GM12878 (cell line): ENCODE measurements around the gene HIP1. TPM values are rescaled to one million over a fixed set of nuclear protein-coding genes. Genes with fewer than 3 reads are reported as not detected.

Experiments used
- ATAC-seq: fragments of 200-7000 bp; cut with Tn5 transposase; 3 replicates; pipeline ENCODE4 v1.9.1; 2020; ENCODE audit warnings: mild to moderate bottlenecking, moderate library complexity
- BruUV-seq: library from RNA; stranded (reverse); fragments of 400-500 nt; replicated peaks from 2 replicates; lab custom pipeline; 2021; lab: Mats Ljungman, UMichigan
- CTCF ChIA-PET: fragments of 300-600 bp; sonication (Branson Sonifier 250); formaldehyde crosslinking; extraction: SDS; loops from one replicate; lab custom pipeline; 2021; ENCODE audit warnings: inconsistent platforms; lab: Yijun Ruan, JAX
- POLR2A ChIA-PET: fragments of 350-600 bp; formaldehyde crosslinking; extraction: SDS; loops from one replicate; lab custom pipeline; 2021; ENCODE audit warnings: inconsistent platforms; lab: Charles Lee
- RAD21 ChIA-PET: fragments of 300-600 bp; sonication (Branson Sonifier 250); formaldehyde crosslinking; loops from one replicate; lab custom pipeline; 2023; ENCODE audit warnings: antibody characterized with exemption; ENCODE audit not compliant: unreplicated experiment; lab: Charles Lee
- SMC1A ChIA-PET: fragments of 300-600 bp; sonication (Branson Sonifier 250); formaldehyde crosslinking; loops from one replicate; lab custom pipeline; 2023; ENCODE audit not compliant: unreplicated experiment, uncharacterized antibody; lab: Charles Lee
- DNase-seq: peaks from one replicate; pipeline ENCODE4 v3.0.0-alpha.2; 2011; ENCODE audit warnings: low read depth, low spot score
- FAIRE-seq: peaks from 3 replicates; lab custom pipeline; 2011; peaks lifted over from hg19 to GRCh38; lab: Jason Lieb, UNC
- H2AFZ ChIP-seq: 2 replicates; pipeline ENCODE4 v1.6.0; 2011; ENCODE audit warnings: low read depth, low read length, control low read depth; ENCODE audit not compliant: control insufficient read depth
- H3K27ac ChIP-seq: 2 replicates; pipeline ENCODE4 v1.5.1; 2011; ENCODE audit warnings: control low read depth; ENCODE audit not compliant: control insufficient read depth, insufficient read depth
- H3K27me3 ChIP-seq, 2 experiments: replicated peaks in 1 of 2; 2 replicates each; pipeline versions ENCODE4 v1.6.0 to v1.6.1; 2011; ENCODE audit warnings: low read length in 1 of 2; ENCODE audit not compliant: control insufficient read depth in 2 of 2, insufficient read depth in 2 of 2
- H3K36me3 ChIP-seq, 2 experiments: 2 replicates each; pipeline ENCODE4 v1.5.1; 2011; ENCODE audit warnings: low read length in 1 of 2; ENCODE audit not compliant: control insufficient read depth in 2 of 2, insufficient read depth in 2 of 2
- H3K4me1 ChIP-seq: 2 replicates; pipeline ENCODE4 v1.6.1; 2011; ENCODE audit warnings: mild to moderate bottlenecking, low read length, moderate library complexity, mixed read lengths; ENCODE audit not compliant: control insufficient read depth, insufficient read depth
- H3K4me2 ChIP-seq: 2 replicates; pipeline ENCODE4 v1.6.0; 2011; ENCODE audit warnings: control low read depth; ENCODE audit not compliant: control insufficient read depth, insufficient read depth
- H3K4me3 ChIP-seq: fragments of 200-600 bp; sonication (generic); 2 replicates; pipeline ENCODE4 v1.5.1; 2016
- H3K79me2 ChIP-seq: 2 replicates; pipeline ENCODE4 v1.6.0; 2011; ENCODE audit warnings: low read length; ENCODE audit not compliant: control insufficient read depth, insufficient read depth
- H3K9ac ChIP-seq: 2 replicates; pipeline ENCODE4 v1.8.0; 2011; ENCODE audit warnings: low read length, control low read depth, mixed read lengths; ENCODE audit not compliant: control insufficient read depth, insufficient read depth
- H3K9me3 ChIP-seq: replicated peaks from 3 replicates; pipeline ENCODE4 v1.5.1; 2011; ENCODE audit warnings: mild to moderate bottlenecking, low read length; ENCODE audit not compliant: control insufficient read depth, insufficient read depth
- H4K20me1 ChIP-seq: 2 replicates; pipeline ENCODE4 v1.6.0; 2011; ENCODE audit not compliant: control insufficient read depth, insufficient read depth
- ESRRA ChIP-seq: IDR thresholded peaks from 2 replicates; pipeline ENCODE4 v1.6.1; 2012; ENCODE audit warnings: mild to moderate bottlenecking, low read length, improper control_type of control experiment
- HDGF ChIP-seq: fragments of 450-650 bp; IDR thresholded peaks from 2 replicates; pipeline ENCODE4 v1.6.1; 2016; ENCODE audit warnings: antibody characterized with exemption
- IRF4 ChIP-seq: IDR thresholded peaks from 2 replicates; pipeline ENCODE4 v1.6.1; 2011; ENCODE audit warnings: low read depth, low read length
- KAT2A ChIP-seq: conservative IDR thresholded peaks from 2 replicates; pipeline ENCODE4 v1.6.1; 2011; ENCODE audit warnings: low read depth, low read length; ENCODE audit not compliant: control insufficient read depth
- MEF2A ChIP-seq: IDR thresholded peaks from 2 replicates; pipeline ENCODE4 v1.6.1; 2011; ENCODE audit warnings: low read depth, mild to moderate bottlenecking, low read length, moderate library complexity; ENCODE audit not compliant: insufficient read depth
- MTA3 ChIP-seq: IDR thresholded peaks from 2 replicates; pipeline ENCODE4 v1.6.1; 2012; ENCODE audit warnings: low read length, inconsistent platforms, borderline replicate concordance
- NBN ChIP-seq: fragments of 450-650 bp; IDR thresholded peaks from 2 replicates; pipeline ENCODE4 v1.6.1; 2016
- NR2C1 ChIP-seq: fragments of 450-650 bp; IDR thresholded peaks from 2 replicates; pipeline ENCODE4 v1.6.1; 2017; ENCODE audit warnings: antibody characterized with exemption, mild to moderate bottlenecking, moderate library complexity
- SPI1 ChIP-seq: IDR thresholded peaks from 2 replicates; pipeline ENCODE4 v1.6.1; 2011; ENCODE audit warnings: low read depth, mild to moderate bottlenecking, low read length, moderate library complexity, borderline replicate concordance; ENCODE audit not compliant: insufficient read depth
- SREBF1 ChIP-seq: IDR thresholded peaks from 2 replicates; pipeline ENCODE4 v1.6.1; 2012; ENCODE audit warnings: mild to moderate bottlenecking, low read length
- ZNF217 ChIP-seq: fragments of 450-650 bp; IDR thresholded peaks from 2 replicates; pipeline ENCODE4 v1.6.1; 2017; ENCODE audit warnings: antibody characterized with exemption, mild to moderate bottlenecking
- WGBS: methylation state at CpG from one replicate; pipeline ENCODE4 v1.1.6; 2016; ENCODE audit warnings: low lambda C conversion rate; ENCODE audit not compliant: insufficient replicate concordance, insufficient coverage; ENCODE audit errors: missing lambda C conversion rate; 5-methylcytosine and 5-hydroxymethylcytosine counted together
- in situ Hi-C: fragments of 300-500 bp; cut with MboI; formaldehyde crosslinking; loops from 9 replicates; pipeline ENCODE4 v1.14.3; 2018; ENCODE audit warnings: mixed read lengths
- intact Hi-C: fragments of 100-400 bp; cut with micrococcal nuclease; formaldehyde crosslinking; loops from one replicate; pipeline ENCODE4 v1.14.2; 2022; ENCODE audit not compliant: unreplicated experiment
- polyA plus RNA-seq, 11 experiments: library from polyadenylated mRNA; depleted of rRNA in 4 of 11; unstranded in 6 of 11; stranded (reverse) in 5 of 11; fragments of >200 nt; fragmentation: Nextera tagmentation in 4 of 11; fragmentation: Illumina TruSeq in 1 of 11; extraction: Ambion mirVana in 4 of 11; extraction: Trizol in 1 of 11; gene quantifications; 1 replicate in 1 of 11; 2 replicates in 10 of 11; pipeline versions ENCODE4 v1.2.1 to v1.2.3, GENCODE V29; 2011 to 2016; ENCODE audit warnings: inconsistent platforms in 2 of 11, missing spikeins in 2 of 11, low read depth in 1 of 11
- total RNA-seq, 4 experiments: library from RNA; depleted of rRNA in 3 of 4; stranded (reverse); fragments of >200 nt in 3 of 4; fragmentation: Illumina TruSeq in 1 of 4; extraction: Trizol in 1 of 4; gene quantifications; 2 replicates each; pipeline versions ENCODE4 v1.2.1 to v1.2.3, GENCODE V29; 2013 to 2021
- TF ChIP-seq, protein P1 (sequence below): fragments of 450-650 bp; IDR thresholded peaks from 2 replicates; pipeline ENCODE4 v1.6.1; 2017; ENCODE audit warnings: borderline replicate concordance
- TF ChIP-seq, protein P2 (sequence below): IDR thresholded peaks from 2 replicates; pipeline ENCODE4 v1.6.1; 2011; ENCODE audit warnings: borderline replicate concordance, low read depth, mild to moderate bottlenecking, moderate library complexity, low read length; ENCODE audit not compliant: insufficient read depth, poor library complexity, severe bottlenecking
- TF ChIP-seq, protein P3 (sequence below): IDR thresholded peaks from 2 replicates; pipeline ENCODE4 v1.6.1; 2012; ENCODE audit warnings: mild to moderate bottlenecking, low read depth, low read length
- TF ChIP-seq, protein P4 (sequence below): fragments of 450-650 bp; formaldehyde crosslinking; IDR thresholded peaks from 2 replicates; pipeline ENCODE4 v1.5.0; 2022; ENCODE audit warnings: mild to moderate bottlenecking, missing genetic modification characterization

Gene HIP1
- total and polyA plus RNA-seq, 10 of the 15 experiments (the other 5 are each of a cell fraction or from before 2014, with no cell fraction given), result 1.2 to 9.7 (median 3.2) TPM

DNA sequence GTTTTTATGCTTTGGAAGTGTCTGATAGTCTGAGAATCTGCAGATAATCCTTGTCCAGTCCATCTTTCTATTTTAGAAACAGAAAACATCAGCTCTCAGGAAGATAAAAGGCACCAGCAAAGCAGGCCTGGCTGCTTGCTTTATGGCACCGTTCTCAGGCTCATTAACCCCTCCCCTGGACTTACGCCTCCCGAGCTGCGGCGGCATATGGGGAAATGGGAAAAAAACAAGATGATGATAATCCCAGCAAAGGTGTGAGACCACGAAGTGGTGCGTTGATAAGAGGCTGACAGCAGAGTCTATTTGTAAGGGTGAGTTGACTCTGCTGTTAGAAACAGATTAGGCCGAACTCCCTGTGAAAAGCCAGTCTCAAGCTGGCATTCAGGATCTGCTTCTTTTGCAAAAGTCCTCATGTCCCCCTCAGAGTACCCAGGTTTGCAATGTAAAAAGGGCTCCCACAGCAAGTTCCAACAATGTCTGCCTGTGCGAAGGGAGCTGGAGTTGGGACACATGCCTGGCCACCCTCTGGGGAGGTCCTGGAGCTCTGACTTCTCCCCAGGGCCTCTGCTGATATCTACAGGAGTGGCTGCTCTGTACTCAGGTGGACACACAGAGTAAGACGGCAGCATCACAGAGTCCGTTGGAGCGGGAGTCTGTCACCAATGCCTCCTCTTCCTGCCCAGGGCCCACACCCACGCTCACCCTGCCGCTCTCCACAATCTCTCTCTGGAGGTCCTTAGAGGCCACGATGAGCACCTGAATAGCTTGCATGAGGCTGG is 192.3 kb downstream of the HIP1 start:
- H3K4me1 ChIP-seq, result no peaks in the 10 kb centered on the region
- no peak overlapping the region for H3K4me2 ChIP-seq
- ChIA-PET CTCF (no interaction called here), POLR2A (no interaction called here), RAD21 (no interaction called here), SMC1A (interaction anchor here (1.3 kb wide), 1 partner anchor 12 kb away, joined by 5 read pairs; no protein-coding TSS in a partner anchor)
- H2AFZ ChIP-seq, result no peak overlapping the region
- in situ Hi-C loops, result no loop called here
- H3K27me3 ChIP-seq, result no peaks in the 10 kb centered on the region
- no peaks in the 10 kb centered on the region for H3K9me3 ChIP-seq
- ATAC-seq, result no peak
- no peaks in the 10 kb centered on the region for H3K36me3 ChIP-seq
- no peaks in the 10 kb centered on the region for H4K20me1 ChIP-seq
- BruUV-seq, result no TSS peak
- WGBS, result 98% methylated on average over 15 of the region's 15 CpGs
- H3K79me2 ChIP-seq, result no peaks in the 10 kb centered on the region
- no peak overlapping the region for H3K9ac ChIP-seq
- H3K27ac ChIP-seq, result no peak overlapping the region
- H3K4me3 ChIP-seq, result no peak overlapping the region
- FAIRE-seq, result no peak
- intact Hi-C loops, result no loop called here
- DNase-seq, result no peak
- TF ChIP-seq, protein P1, sequence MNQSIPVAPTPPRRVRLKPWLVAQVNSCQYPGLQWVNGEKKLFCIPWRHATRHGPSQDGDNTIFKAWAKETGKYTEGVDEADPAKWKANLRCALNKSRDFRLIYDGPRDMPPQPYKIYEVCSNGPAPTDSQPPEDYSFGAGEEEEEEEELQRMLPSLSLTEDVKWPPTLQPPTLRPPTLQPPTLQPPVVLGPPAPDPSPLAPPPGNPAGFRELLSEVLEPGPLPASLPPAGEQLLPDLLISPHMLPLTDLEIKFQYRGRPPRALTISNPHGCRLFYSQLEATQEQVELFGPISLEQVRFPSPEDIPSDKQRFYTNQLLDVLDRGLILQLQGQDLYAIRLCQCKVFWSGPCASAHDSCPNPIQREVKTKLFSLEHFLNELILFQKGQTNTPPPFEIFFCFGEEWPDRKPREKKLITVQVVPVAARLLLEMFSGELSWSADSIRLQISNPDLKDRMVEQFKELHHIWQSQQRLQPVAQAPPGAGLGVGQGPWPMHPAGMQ, result no peak
- TF ChIP-seq, protein P2, sequence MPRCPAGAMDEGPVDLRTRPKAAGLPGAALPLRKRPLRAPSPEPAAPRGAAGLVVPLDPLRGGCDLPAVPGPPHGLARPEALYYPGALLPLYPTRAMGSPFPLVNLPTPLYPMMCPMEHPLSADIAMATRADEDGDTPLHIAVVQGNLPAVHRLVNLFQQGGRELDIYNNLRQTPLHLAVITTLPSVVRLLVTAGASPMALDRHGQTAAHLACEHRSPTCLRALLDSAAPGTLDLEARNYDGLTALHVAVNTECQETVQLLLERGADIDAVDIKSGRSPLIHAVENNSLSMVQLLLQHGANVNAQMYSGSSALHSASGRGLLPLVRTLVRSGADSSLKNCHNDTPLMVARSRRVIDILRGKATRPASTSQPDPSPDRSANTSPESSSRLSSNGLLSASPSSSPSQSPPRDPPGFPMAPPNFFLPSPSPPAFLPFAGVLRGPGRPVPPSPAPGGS, result no peak
- TF ChIP-seq ESRRA (no peak), SREBF1 (no peak), KAT2A (no peak), ZNF217 (no peak), MEF2A (no peak), MTA3 (no peak), NBN (no peak), NR2C1 (no peak), HDGF (no peak), SPI1 (no peak), IRF4 (no peak)
- TF ChIP-seq, protein P3, sequence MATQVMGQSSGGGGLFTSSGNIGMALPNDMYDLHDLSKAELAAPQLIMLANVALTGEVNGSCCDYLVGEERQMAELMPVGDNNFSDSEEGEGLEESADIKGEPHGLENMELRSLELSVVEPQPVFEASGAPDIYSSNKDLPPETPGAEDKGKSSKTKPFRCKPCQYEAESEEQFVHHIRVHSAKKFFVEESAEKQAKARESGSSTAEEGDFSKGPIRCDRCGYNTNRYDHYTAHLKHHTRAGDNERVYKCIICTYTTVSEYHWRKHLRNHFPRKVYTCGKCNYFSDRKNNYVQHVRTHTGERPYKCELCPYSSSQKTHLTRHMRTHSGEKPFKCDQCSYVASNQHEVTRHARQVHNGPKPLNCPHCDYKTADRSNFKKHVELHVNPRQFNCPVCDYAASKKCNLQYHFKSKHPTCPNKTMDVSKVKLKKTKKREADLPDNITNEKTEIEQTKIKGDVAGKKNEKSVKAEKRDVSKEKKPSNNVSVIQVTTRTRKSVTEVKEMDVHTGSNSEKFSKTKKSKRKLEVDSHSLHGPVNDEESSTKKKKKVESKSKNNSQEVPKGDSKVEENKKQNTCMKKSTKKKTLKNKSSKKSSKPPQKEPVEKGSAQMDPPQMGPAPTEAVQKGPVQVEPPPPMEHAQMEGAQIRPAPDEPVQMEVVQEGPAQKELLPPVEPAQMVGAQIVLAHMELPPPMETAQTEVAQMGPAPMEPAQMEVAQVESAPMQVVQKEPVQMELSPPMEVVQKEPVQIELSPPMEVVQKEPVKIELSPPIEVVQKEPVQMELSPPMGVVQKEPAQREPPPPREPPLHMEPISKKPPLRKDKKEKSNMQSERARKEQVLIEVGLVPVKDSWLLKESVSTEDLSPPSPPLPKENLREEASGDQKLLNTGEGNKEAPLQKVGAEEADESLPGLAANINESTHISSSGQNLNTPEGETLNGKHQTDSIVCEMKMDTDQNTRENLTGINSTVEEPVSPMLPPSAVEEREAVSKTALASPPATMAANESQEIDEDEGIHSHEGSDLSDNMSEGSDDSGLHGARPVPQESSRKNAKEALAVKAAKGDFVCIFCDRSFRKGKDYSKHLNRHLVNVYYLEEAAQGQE, result no peak
- TF ChIP-seq, protein P4, sequence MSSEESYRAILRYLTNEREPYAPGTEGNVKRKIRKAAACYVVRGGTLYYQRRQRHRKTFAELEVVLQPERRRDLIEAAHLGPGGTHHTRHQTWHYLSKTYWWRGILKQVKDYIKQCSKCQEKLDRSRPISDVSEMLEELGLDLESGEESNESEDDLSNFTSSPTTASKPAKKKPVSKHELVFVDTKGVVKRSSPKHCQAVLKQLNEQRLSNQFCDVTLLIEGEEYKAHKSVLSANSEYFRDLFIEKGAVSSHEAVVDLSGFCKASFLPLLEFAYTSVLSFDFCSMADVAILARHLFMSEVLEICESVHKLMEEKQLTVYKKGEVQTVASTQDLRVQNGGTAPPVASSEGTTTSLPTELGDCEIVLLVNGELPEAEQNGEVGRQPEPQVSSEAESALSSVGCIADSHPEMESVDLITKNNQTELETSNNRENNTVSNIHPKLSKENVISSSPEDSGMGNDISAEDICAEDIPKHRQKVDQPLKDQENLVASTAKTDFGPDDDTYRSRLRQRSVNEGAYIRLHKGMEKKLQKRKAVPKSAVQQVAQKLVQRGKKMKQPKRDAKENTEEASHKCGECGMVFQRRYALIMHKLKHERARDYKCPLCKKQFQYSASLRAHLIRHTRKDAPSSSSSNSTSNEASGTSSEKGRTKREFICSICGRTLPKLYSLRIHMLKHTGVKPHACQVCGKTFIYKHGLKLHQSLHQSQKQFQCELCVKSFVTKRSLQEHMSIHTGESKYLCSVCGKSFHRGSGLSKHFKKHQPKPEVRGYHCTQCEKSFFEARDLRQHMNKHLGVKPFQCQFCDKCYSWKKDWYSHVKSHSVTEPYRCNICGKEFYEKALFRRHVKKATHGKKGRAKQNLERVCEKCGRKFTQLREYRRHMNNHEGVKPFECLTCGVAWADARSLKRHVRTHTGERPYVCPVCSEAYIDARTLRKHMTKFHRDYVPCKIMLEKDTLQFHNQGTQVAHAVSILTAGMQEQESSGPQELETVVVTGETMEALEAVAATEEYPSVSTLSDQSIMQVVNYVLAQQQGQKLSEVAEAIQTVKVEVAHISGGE, result no peak
